Vagina (tissue), 2 donors: ENCODE measurements around the gene CALCR. TPM values are rescaled to one million over a fixed set of nuclear protein-coding genes. Genes with fewer than 3 reads are reported as not detected.

Experiments used
- DNase-seq, 2 donors: peaks; one replicate each; pipeline ENCODE4 v3.0.0-alpha.2; 2017; ENCODE audit errors: extremely low spot score in 2 of 2
- H3K27ac ChIP-seq: fragments of 200-600 bp; sonication (generic); one replicate; pipeline ENCODE4 v1.5.1; 2019
- H3K27me3 ChIP-seq: fragments of 200-600 bp; sonication (generic); one replicate; pipeline ENCODE4 v1.5.1; 2019
- H3K36me3 ChIP-seq, 2 donors: fragments of 200-600 bp; sonication (generic); one replicate each; pipeline ENCODE4 v1.5.1; 2017 to 2019
- H3K4me1 ChIP-seq: fragments of 200-600 bp; sonication (generic); one replicate; pipeline ENCODE4 v1.5.1; 2019
- H3K4me3 ChIP-seq, 2 donors: fragments of 200-600 bp; sonication (generic); 1 replicate in 1 of 2; 2 replicates in 1 of 2; pipeline ENCODE4 v1.5.1; 2016 to 2019
- H3K9me3 ChIP-seq: fragments of 200-600 bp; sonication (generic); one replicate; pipeline ENCODE4 v1.5.1; 2019
- POLR2A ChIP-seq, 2 donors: fragments of 450-650 bp; IDR thresholded peaks; one replicate each; pipeline ENCODE4 v1.6.1; 2017; ENCODE audit warnings: antibody characterized with exemption in 2 of 2, mild to moderate bottlenecking in 2 of 2, moderate library complexity in 2 of 2
- POLR2AphosphoS5 ChIP-seq, 2 donors: sonication (generic); formaldehyde crosslinking; IDR thresholded peaks; one replicate each; pipeline ENCODE4 v1.9.0; 2017; ENCODE audit warnings: antibody characterized with exemption in 2 of 2, mild to moderate bottlenecking in 2 of 2, low read depth in 1 of 2; ENCODE audit not compliant: insufficient read depth in 1 of 2
- intact Hi-C: fragments of 100-400 bp; cut with DNase I; formaldehyde crosslinking; loops from one replicate; pipeline ENCODE4 v1.15.1; 2023
- total RNA-seq: library from RNA; depleted of rRNA; stranded (reverse); fragments of >200 nt; gene quantifications from one replicate; pipeline ENCODE4 v1.2.3, GENCODE V29; 2016
- TF ChIP-seq, protein P1 (sequence below), 3 experiments: fragments of 450-650 bp in 2 of 3; fragments of 200-600 bp in 1 of 3; sonication (generic) in 1 of 3; IDR thresholded peaks; one replicate each; pipeline ENCODE4 v1.5.1; 2017 to 2019; ENCODE audit warnings: antibody characterized with exemption in 3 of 3, mild to moderate bottlenecking in 2 of 3, moderate library complexity in 2 of 3

Gene CALCR
- total RNA-seq, 1 donor from 2014 or later, result not detected

DNA sequence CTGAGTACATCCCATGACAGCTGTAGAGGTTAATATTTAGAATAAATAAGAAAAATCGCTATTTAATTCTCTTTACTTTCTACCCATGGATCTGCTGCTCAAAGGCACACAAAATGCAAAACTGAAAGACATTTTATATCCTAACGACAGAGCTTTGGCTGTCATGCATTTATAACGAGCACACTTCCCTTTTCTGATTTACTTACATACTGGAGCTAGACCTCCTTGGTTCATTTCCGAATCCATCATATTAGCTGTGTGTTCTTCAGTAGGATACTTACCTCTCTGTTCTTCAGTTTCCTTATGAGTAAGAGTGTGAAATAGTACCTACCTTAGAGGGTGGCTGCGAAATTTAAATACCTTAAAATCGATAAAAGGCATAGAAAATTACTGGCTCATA, 10.9 kb downstream of the CALCR start:
- Histone ChIP-seq H3K4me3 (no peak overlapping the region), H3K4me1 (no peaks in the 10 kb centered on the region), H3K36me3 (no peaks in the 10 kb centered on the region), H3K27me3 (no peaks in the 10 kb centered on the region), H3K9me3 (no peaks in the 10 kb centered on the region), H3K27ac (no peak overlapping the region)
- TF ChIP-seq, protein P1, sequence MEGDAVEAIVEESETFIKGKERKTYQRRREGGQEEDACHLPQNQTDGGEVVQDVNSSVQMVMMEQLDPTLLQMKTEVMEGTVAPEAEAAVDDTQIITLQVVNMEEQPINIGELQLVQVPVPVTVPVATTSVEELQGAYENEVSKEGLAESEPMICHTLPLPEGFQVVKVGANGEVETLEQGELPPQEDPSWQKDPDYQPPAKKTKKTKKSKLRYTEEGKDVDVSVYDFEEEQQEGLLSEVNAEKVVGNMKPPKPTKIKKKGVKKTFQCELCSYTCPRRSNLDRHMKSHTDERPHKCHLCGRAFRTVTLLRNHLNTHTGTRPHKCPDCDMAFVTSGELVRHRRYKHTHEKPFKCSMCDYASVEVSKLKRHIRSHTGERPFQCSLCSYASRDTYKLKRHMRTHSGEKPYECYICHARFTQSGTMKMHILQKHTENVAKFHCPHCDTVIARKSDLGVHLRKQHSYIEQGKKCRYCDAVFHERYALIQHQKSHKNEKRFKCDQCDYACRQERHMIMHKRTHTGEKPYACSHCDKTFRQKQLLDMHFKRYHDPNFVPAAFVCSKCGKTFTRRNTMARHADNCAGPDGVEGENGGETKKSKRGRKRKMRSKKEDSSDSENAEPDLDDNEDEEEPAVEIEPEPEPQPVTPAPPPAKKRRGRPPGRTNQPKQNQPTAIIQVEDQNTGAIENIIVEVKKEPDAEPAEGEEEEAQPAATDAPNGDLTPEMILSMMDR (IDR thresholded peaks at IDR 0.05), result no peak
- TF ChIP-seq POLR2AphosphoS5 (IDR thresholded peaks at IDR 0.05; ENCODE audit: insufficient read depth in 1 of 2, low read depth in 1 of 2) (no peak), POLR2A (IDR thresholded peaks at IDR 0.05) (no peak)
- DNase-seq, result no peak
- intact Hi-C loops, result no loop called here

DNA sequence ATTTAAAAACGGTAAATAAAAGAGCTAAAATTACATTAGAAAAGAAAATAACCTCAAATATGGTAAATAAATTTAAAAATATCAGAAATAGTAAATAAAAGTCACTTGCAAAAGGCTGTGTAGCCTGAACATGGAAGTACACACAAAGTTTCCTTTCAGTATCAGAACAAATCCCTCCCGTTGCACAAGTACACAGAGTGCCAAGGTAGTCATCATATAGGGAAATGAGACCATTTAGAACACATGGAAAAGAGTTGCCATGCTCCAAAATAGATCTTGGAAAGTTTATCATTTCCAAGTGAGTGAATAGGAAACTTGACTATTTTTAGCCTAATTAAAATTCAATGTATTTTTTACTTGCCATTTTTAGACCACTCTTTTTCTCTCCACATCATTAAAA, 11.6 kb downstream of the CALCR start:
- no peaks in the 10 kb centered on the region for H3K9me3 ChIP-seq
- no peaks in the 10 kb centered on the region for H3K27me3 ChIP-seq
- no peak for DNase-seq
- intact Hi-C loops, result no loop called here
- no peak for TF ChIP-seq POLR2AphosphoS5 (IDR thresholded peaks at IDR 0.05; ENCODE audit: insufficient read depth in 1 of 2, low read depth in 1 of 2)
- TF ChIP-seq POLR2A (IDR thresholded peaks at IDR 0.05), result no peak
- TF ChIP-seq, protein P1 (IDR thresholded peaks at IDR 0.05), result no peak
- no peak overlapping the region for H3K4me3 ChIP-seq
- no peaks in the 10 kb centered on the region for H3K4me1 ChIP-seq
- H3K36me3 ChIP-seq, result no peaks in the 10 kb centered on the region
- H3K27ac ChIP-seq, result no peak overlapping the region

DNA sequence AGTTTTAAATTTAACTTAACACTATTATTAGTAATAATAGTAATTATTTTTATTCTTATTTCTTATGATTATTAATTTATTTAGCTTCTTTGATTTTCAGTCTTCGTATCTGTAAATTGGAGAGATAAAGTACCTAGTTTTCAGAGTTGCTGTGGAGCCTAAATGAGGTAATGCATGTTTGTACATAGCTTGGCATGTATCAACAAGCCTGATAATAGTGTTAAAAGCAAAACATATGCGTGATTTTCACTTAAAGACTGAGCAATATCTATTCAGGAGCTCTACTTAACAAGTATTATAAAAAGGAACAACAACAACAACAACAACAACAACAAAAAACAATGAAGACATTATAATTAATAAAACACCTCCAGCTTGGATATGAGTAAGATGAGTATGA, 12.4 kb downstream of the CALCR start:
- intact Hi-C loops, result no loop called here
- H3K36me3 ChIP-seq, result no peaks in the 10 kb centered on the region
- no peaks in the 10 kb centered on the region for H3K9me3 ChIP-seq
- no peaks in the 10 kb centered on the region for H3K4me1 ChIP-seq
- H3K27ac ChIP-seq, result no peak overlapping the region
- TF ChIP-seq, protein P1 (IDR thresholded peaks at IDR 0.05), result no peak
- TF ChIP-seq POLR2AphosphoS5 (IDR thresholded peaks at IDR 0.05; ENCODE audit: insufficient read depth in 1 of 2, low read depth in 1 of 2), result no peak
- no peak for TF ChIP-seq POLR2A (IDR thresholded peaks at IDR 0.05)
- H3K27me3 ChIP-seq, result no peaks in the 10 kb centered on the region
- no peak for DNase-seq
- H3K4me3 ChIP-seq, result no peak overlapping the region

DNA sequence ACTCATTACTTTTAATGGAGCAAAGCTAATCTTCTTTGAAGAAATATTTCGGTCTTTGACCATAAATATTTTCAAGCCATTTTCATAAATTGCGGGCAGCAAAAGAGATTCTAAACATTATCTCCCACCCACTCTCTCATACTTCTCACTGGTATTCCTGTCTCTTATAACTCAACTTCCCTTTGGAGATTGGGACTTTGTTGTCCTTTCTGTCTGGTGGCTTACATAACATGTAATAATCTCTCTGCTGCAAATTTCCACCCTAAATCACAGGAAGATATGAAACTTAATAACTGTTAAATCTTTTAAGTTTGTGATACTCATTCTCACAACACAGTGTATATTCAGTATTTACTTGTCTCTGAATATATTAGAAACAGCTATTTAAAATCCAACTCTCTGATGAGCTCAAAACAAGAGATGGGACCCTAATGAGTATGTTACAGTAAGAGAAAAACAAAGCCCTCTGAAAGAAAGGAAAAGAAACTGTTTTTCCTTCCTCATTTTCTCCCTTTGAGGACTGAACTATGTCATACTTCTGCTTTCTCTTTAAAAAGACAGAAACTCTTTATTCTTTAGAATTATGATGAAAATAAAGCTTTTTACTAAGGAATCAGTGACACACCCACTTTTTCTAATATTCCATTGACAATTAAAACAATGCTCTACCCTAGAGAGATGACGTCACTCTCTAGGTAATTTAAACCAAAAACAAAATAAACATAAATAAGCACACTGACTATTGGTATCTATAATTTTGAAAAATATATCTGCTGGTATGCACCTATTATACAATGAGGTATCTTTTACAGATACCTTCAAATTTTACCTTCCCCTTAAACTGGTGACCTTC, 14.7 kb downstream of the CALCR start:
- Histone ChIP-seq H3K27me3 (no peaks in the 10 kb centered on the region), H3K27ac (no peak overlapping the region), H3K36me3 (no peaks in the 10 kb centered on the region), H3K4me1 (no peaks in the 10 kb centered on the region), H3K4me3 (no peak overlapping the region), H3K9me3 (no peaks in the 10 kb centered on the region)
- no peak for DNase-seq
- TF ChIP-seq, protein P1 (IDR thresholded peaks at IDR 0.05), result no peak
- TF ChIP-seq POLR2AphosphoS5 (IDR thresholded peaks at IDR 0.05; ENCODE audit: insufficient read depth in 1 of 2, low read depth in 1 of 2) (no peak), POLR2A (IDR thresholded peaks at IDR 0.05) (no peak)
- intact Hi-C loops, result no loop called here
